ENCODE data around the gene CFAP107. TPM values are rescaled to one million over a fixed set of nuclear protein-coding genes. Genes with fewer than 3 reads are reported as not detected.

The CFAP107 gene
- total and polyA plus RNA-seq, 2 of the 13 experiments (the other 11 are each of a cell fraction or from before 2014, with no cell fraction given), result not detected

DNA sequence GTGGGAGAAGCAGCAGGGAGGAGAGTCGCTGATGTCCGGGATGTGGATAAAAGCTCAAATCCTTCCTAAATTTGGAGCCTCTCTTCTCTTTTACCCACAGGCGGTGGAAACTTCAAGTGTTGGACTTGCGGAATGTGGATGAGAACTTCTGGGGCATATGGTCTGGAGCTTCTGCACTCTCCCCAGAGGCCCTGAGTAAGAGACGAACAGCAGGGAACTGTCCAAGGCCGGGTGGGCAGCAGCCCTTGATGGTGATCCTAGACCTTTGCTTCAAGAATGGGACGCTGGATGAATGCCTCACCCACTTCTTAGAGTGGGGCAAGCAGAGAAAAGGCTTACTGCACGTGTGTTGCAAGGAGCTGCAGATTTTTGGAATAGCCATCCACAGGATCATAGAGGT lies 29.4 kb downstream of the CFAP107 start:
- no peak for DNase-seq (ENCODE audit: low spot score)
- no peaks in the 10 kb centered on the region for H3K4me1 ChIP-seq (ENCODE audit: insufficient read depth, low read length)
- CTCF ChIA-PET (ENCODE audit: low intra/inter-chr PET ratio, low total read pairs), result no interaction called here

More for the DNA sequence above, 29.4 kb downstream of the CFAP107 start:
- Histone ChIP-seq H3K9ac (ENCODE audit: insufficient read depth, low read depth, low read length) (no peak overlapping the region), H4K20me1 (ENCODE audit: insufficient read depth, low read length) (no peaks in the 10 kb centered on the region), H3K36me3 (replicated peaks in 1 of 2; ENCODE audit: control insufficient read depth in 1 of 2, insufficient read depth in 2 of 2, low read length in 2 of 2) (no peaks in the 10 kb centered on the region), H3K4me2 (ENCODE audit: low read depth, low read length) (no peak overlapping the region), H3K9me3 (ENCODE audit: low read length) (no peaks in the 10 kb centered on the region), H3K27me3 (ENCODE audit: control insufficient read depth in 1 of 2, insufficient read depth in 2 of 2, low read length in 2 of 2) (peaks cover 6 to 64% of the 10 kb centered on the region in 2 experiments), H3K27ac (ENCODE audit: extremely low read length, insufficient read depth, low read length) (no peak overlapping the region), H2AFZ (ENCODE audit: low read length) (no peak overlapping the region), H3K4me3 (replicated peaks in 1 of 3; ENCODE audit: insufficient read depth in 1 of 3, low read depth in 2 of 3, low read length in 3 of 3) (no peak overlapping the region), H3K79me2 (ENCODE audit: insufficient read depth, low read length) (no peaks in the 10 kb centered on the region)
- ATAC-seq (no peak), FAIRE-seq (no peak)
- in situ Hi-C loops (cut with HindIII; ENCODE audit: extremely low pct_ligation_motif_present, low pct_unique_long_range_greater_than_20kb) (loop anchor here (10.0 kb wide), 1 partner anchor 501 kb away; no protein-coding TSS in a partner anchor), intact Hi-C loops (cut with micrococcal nuclease; ENCODE audit: unreplicated experiment) (no loop called here)
- POLR2A ChIA-PET, result no interaction called here
- BruUV-seq (replicated peaks), result no TSS peak
- WGBS (ENCODE audit: low lambda C conversion rate), result 6% methylated on average over 8 of the region's 8 CpGs
- TF ChIP-seq, protein P1, sequence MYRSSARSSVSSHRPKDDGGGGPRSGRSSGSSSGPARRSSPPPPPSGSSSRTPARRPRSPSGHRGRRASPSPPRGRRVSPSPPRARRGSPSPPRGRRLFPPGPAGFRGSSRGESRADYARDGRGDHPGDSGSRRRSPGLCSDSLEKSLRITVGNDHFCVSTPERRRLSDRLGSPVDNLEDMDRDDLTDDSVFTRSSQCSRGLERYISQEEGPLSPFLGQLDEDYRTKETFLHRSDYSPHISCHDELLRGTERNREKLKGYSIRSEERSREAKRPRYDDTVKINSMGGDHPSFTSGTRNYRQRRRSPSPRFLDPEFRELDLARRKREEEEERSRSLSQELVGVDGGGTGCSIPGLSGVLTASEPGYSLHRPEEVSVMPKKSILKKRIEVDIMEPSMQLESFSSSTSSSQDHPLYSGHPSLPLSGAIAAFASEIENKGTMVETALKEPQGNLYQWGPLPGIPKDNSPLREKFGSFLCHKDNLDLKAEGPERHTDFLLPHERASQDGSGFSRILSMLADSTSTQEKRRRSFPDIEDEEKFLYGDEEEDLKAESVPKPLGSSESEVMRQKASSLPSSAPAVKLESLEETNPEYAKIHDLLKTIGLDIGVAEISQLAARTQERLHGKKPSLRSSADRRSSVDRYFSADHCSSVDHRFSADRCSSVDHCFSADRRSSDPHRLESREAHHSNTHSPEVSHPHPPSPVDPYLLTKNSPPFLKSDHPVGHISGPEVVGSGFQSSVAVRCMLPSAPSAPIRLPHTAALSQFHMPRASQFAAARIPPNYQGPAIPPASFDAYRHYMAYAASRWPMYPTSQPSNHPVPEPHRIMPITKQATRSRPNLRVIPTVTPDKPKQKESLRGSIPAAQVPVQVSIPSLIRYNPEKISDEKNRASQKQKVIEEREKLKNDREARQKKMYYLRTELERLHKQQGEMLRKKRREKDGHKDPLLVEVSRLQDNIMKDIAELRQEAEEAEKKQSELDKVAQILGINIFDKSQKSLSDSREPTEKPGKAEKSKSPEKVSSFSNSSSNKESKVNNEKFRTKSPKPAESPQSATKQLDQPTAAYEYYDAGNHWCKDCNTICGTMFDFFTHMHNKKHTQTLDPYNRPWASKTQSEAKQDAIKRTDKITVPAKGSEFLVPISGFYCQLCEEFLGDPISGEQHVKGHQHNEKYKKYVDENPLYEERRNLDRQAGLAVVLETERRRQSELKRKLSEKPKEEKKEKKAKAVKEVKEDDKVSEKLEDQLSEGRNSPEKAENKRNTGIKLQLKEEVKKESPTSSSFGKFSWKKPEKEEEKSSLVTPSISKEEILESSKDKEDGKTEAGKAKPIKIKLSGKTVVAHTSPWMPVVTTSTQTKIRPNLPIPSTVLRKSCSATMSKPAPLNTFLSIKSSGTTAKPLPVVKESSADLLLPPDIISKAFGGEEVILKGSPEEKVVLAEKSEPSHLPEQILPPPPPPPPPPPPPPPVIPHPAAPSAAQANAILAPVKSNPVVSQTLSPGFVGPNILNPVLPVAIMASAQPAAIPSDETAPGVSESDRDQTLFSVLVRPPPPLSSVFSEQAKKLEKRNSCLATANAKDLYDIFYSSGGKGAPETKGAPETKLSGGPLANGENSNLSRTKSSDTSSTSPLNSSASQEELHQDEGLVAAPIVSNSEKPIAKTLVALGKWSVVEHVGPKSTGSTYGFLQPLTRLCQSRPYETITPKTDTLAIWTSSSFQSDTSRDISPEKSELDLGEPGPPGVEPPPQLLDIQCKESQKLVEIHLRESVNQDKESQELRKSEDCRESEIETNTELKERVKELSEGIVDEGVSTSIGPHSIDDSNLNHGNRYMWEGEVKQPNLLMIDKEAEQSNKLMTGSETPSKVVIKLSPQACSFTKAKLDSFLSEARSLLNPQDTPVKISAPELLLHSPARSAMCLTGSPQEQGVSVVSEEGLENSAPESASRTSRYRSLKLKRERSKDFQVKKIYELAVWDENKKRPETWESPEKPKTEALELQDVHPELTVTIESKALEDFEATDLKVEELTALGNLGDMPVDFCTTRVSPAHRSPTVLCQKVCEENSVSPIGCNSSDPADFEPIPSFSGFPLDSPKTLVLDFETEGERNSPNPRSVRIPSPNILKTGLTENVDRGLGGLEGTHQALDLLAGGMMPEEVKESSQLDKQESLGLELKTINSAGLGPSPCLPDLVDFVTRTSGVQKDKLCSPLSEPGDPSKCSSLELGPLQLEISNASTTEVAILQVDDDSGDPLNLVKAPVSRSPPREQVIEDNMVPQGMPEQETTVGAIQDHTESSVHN (CRISPR knock-in tag; IDR thresholded peaks at IDR 0.05), result no peak
- TF ChIP-seq MYNN (CRISPR knock-in tag; IDR thresholded peaks at IDR 0.05; ENCODE audit: low read depth) (no peak), ZFX (CRISPR knock-in tag; IDR thresholded peaks at IDR 0.05; ENCODE audit: low read depth) (no peak), NRL (CRISPR knock-in tag; IDR thresholded peaks at IDR 0.05; ENCODE audit: borderline replicate concordance) (no peak), AHR (CRISPR knock-in tag; IDR thresholded peaks at IDR 0.05) (no peak), ZNF264 (CRISPR knock-in tag; IDR thresholded peaks at IDR 0.05) (no peak), EED (CRISPR knock-in tag; IDR thresholded peaks at IDR 0.05) (no peak), ZFY (CRISPR knock-in tag; IDR thresholded peaks at IDR 0.05) (no peak)
- TF ChIP-seq, protein P2, sequence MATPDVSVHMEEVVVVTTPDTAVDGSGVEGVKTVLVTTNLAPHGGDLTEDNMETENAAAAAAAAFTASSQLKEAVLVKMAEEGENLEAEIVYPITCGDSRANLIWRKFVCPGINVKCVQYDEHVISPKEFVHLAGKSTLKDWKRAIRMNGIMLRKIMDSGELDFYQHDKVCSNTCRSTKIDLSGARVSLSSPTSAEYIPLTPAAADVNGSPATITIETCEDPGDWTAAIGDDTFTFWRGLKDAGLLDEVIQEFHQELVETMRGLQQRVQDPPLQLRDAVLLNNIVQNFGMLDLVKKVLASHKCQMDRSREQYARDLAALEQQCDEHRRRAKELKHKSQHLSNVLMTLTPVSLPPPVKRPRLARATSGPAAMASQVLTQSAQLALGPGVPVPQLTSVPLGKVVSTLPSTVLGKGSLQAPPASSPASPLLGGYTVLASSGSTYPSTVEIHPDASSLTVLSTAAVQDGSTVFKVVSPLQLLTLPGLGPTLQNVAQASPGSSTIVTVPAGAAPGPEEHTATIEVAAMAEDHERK (CRISPR knock-in tag; IDR thresholded peaks at IDR 0.05; ENCODE audit: low read depth), result no peak
- TF ChIP-seq, protein P3, sequence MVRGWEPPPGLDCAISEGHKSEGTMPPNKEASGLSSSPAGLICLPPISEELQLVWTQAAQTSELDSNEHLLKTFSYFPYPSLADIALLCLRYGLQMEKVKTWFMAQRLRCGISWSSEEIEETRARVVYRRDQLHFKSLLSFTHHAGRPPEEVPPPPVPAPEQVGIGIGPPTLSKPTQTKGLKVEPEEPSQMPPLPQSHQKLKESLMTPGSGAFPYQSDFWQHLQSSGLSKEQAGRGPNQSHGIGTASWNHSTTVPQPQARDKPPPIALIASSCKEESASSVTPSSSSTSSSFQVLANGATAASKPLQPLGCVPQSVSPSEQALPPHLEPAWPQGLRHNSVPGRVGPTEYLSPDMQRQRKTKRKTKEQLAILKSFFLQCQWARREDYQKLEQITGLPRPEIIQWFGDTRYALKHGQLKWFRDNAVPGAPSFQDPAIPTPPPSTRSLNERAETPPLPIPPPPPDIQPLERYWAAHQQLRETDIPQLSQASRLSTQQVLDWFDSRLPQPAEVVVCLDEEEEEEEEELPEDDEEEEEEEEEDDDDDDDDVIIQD (CRISPR knock-in tag; IDR thresholded peaks at IDR 0.05; ENCODE audit: low read depth), result no peak
